H1 (cell line): ENCODE measurements around the gene XPOT. TPM values are rescaled to one million over a fixed set of nuclear protein-coding genes. Genes with fewer than 3 reads are reported as not detected.

Experiments used
- CTCF ChIA-PET: fragments of 300-600 bp; sonication (Branson Sonifier 250); formaldehyde crosslinking; loops from one replicate; lab custom pipeline; 2021; ENCODE audit not compliant: partially characterized antibody; lab: Charles Lee
- POLR2A ChIA-PET: fragments of 300-600 bp; sonication (Branson Sonifier 250); formaldehyde crosslinking; loops from one replicate; lab custom pipeline; 2021; ENCODE audit warnings: inconsistent platforms; ENCODE audit not compliant: partially characterized antibody; lab: Charles Lee
- DNase-seq, 2 experiments: peaks; one replicate each; pipeline versions ENCODE4 v3.0.0 to v3.0.0-alpha.2; 2010 to 2022; ENCODE audit warnings: low spot score in 2 of 2, low read depth in 1 of 2, mixed read lengths in 1 of 2
- FAIRE-seq: peaks from 2 replicates; lab custom pipeline; 2011; peaks lifted over from hg19 to GRCh38; lab: Jason Lieb, UNC
- H2AFZ ChIP-seq: 2 replicates; pipeline ENCODE4 v1.8.1; 2012; ENCODE audit warnings: low read length, inconsistent platforms
- H2AK5ac ChIP-seq: 2 replicates; pipeline ENCODE4 v1.6.1; 2013; ENCODE audit warnings: low read depth, low read length
- H2BK120ac ChIP-seq: replicated peaks from 2 replicates; pipeline ENCODE3; 2013; ENCODE audit warnings: low read depth, low read length, inconsistent platforms
- H2BK12ac ChIP-seq: 2 replicates; pipeline ENCODE4 v1.6.1; 2013; ENCODE audit warnings: low read depth, low read length
- H2BK15ac ChIP-seq: 2 replicates; pipeline ENCODE4 v1.6.1; 2013; ENCODE audit warnings: low read length
- H2BK20ac ChIP-seq: 2 replicates; pipeline ENCODE4 v1.6.1; 2013; ENCODE audit warnings: low read length
- H2BK5ac ChIP-seq: 2 replicates; pipeline ENCODE4 v1.6.1; 2013; ENCODE audit warnings: low read depth, low read length
- H3K14ac ChIP-seq: 2 replicates; pipeline ENCODE4 v1.6.1; 2013; ENCODE audit warnings: inconsistent platforms; ENCODE audit not compliant: insufficient read length
- H3K18ac ChIP-seq: 2 replicates; pipeline ENCODE4 v1.6.1; 2013; ENCODE audit warnings: low read length; ENCODE audit errors: extremely low read depth
- H3K23ac ChIP-seq: 2 replicates; pipeline ENCODE4 v1.6.1; 2013; ENCODE audit warnings: inconsistent platforms; ENCODE audit not compliant: insufficient read length
- H3K23me2 ChIP-seq: 2 replicates; pipeline ENCODE4 v1.6.1; 2013; ENCODE audit warnings: low read depth, low read length
- H3K27ac ChIP-seq: 2 replicates; pipeline ENCODE4 v1.6.1; 2011; ENCODE audit warnings: low read depth, low read length, inconsistent platforms
- H3K27me3 ChIP-seq, 4 experiments: replicated peaks in 1 of 4; 1 replicate in 1 of 4; 2 replicates in 3 of 4; pipeline versions ENCODE4 v1.6.1 to v1.8.1; 2011 to 2013; ENCODE audit warnings: low read length in 3 of 4, mild to moderate bottlenecking in 3 of 4, inconsistent platforms in 2 of 4, mixed read lengths in 2 of 4, moderate library complexity in 1 of 4; ENCODE audit not compliant: control insufficient read depth in 3 of 4, insufficient read depth in 3 of 4; ENCODE audit errors: extremely low read depth in 1 of 4
- H3K36me3 ChIP-seq, 4 experiments: 2 replicates each; pipeline versions ENCODE4 v1.6.1 to v1.8.1; 2011 to 2013; ENCODE audit warnings: mild to moderate bottlenecking in 4 of 4, low read length in 3 of 4, moderate library complexity in 2 of 4, control low read depth in 1 of 4, inconsistent platforms in 1 of 4; ENCODE audit not compliant: insufficient read depth in 4 of 4, control insufficient read depth in 2 of 4
- H3K4ac ChIP-seq: replicated peaks from 2 replicates; pipeline ENCODE3; 2013; ENCODE audit warnings: low read length, low read depth, mixed read lengths, inconsistent platforms; ENCODE audit not compliant: insufficient read length
- H3K4me1 ChIP-seq, 4 experiments: replicated peaks in 1 of 4; 1 replicate in 1 of 4; 2 replicates in 3 of 4; pipeline versions ENCODE4 v1.6.1 to v1.8.1; 2011 to 2013; ENCODE audit warnings: low read length in 3 of 4, inconsistent platforms in 2 of 4, mixed read lengths in 1 of 4; ENCODE audit not compliant: insufficient read depth in 4 of 4, control insufficient read depth in 3 of 4
- H3K4me2 ChIP-seq, 2 experiments: 2 replicates each; pipeline versions ENCODE4 v1.6.1 to v1.8.1; 2011 to 2013; ENCODE audit warnings: low read depth in 2 of 2, low read length in 2 of 2, control low read depth in 1 of 2, inconsistent platforms in 1 of 2, mild to moderate bottlenecking in 1 of 2; ENCODE audit not compliant: insufficient read depth in 1 of 2
- H3K4me3 ChIP-seq, 4 experiments: fragments of 200-600, 300-600 bp in 1 of 4; sonication (generic), shearing (Covaris generic), sonication (Bioruptor Twin) in 1 of 4; 2 replicates each; pipeline versions ENCODE4 v1.5.1 to v1.8.1; 2011 to 2016; ENCODE audit warnings: low read length in 4 of 4, low read depth in 3 of 4, control low read depth in 2 of 4, inconsistent platforms in 2 of 4, mild to moderate bottlenecking in 2 of 4, mixed read lengths in 1 of 4, moderate library complexity in 1 of 4; ENCODE audit not compliant: insufficient read depth in 2 of 4; ENCODE audit errors: extremely low read depth in 1 of 4
- H3K56ac ChIP-seq: replicated peaks from 2 replicates; pipeline ENCODE3; 2013; ENCODE audit warnings: low read depth, mild to moderate bottlenecking, mixed read lengths, low read length, inconsistent platforms; ENCODE audit not compliant: insufficient read length
- H3K79me1 ChIP-seq: 2 replicates; pipeline ENCODE4 v1.6.1; 2013; ENCODE audit warnings: low read depth, low read length, control low read depth
- H3K79me2 ChIP-seq, 2 experiments: 2 replicates each; pipeline versions ENCODE4 v1.6.1 to v1.8.1; 2012 to 2013; ENCODE audit warnings: low read length in 2 of 2, mild to moderate bottlenecking in 2 of 2, inconsistent platforms in 1 of 2; ENCODE audit not compliant: insufficient read depth in 2 of 2, control insufficient read depth in 1 of 2
- H3K9ac ChIP-seq, 4 experiments: replicated peaks in 1 of 4; 1 replicate in 1 of 4; 2 replicates in 3 of 4; pipeline versions ENCODE4 v1.6.1 to v1.8.1; 2011 to 2013; ENCODE audit warnings: low read depth in 3 of 4, low read length in 3 of 4, control low read depth in 2 of 4, mild to moderate bottlenecking in 2 of 4, moderate library complexity in 2 of 4, inconsistent platforms in 1 of 4; ENCODE audit errors: extremely low read depth in 1 of 4
- H3K9me3 ChIP-seq, 2 experiments: 2 replicates each; pipeline versions ENCODE4 v1.6.1 to v1.8.1; 2012 to 2013; ENCODE audit warnings: mild to moderate bottlenecking in 2 of 2, moderate library complexity in 2 of 2, control low read depth in 1 of 2, inconsistent platforms in 1 of 2, low read depth in 1 of 2, low read length in 1 of 2, mixed read lengths in 1 of 2; ENCODE audit not compliant: insufficient read depth in 2 of 2
- H4K20me1 ChIP-seq, 2 experiments: replicated peaks in 1 of 2; 2 replicates each; pipeline versions ENCODE3 to v1.8.1; 2011 to 2013; ENCODE audit warnings: inconsistent platforms in 2 of 2, low read length in 2 of 2, mild to moderate bottlenecking in 1 of 2; ENCODE audit not compliant: insufficient read depth in 2 of 2, control insufficient read depth in 1 of 2
- H4K5ac ChIP-seq: 2 replicates; pipeline ENCODE4 v1.6.1; 2013; ENCODE audit warnings: low read length, low read depth, mixed read lengths, inconsistent platforms; ENCODE audit not compliant: insufficient read length
- H4K8ac ChIP-seq: 2 replicates; pipeline ENCODE4 v1.8.0; 2013; ENCODE audit warnings: mild to moderate bottlenecking, moderate library complexity, low read length, inconsistent platforms; ENCODE audit not compliant: insufficient read depth; ENCODE audit errors: extremely low read depth
- H4K91ac ChIP-seq: replicated peaks from 2 replicates; pipeline ENCODE3; 2013; ENCODE audit warnings: low read length, mixed read lengths, inconsistent platforms; ENCODE audit not compliant: insufficient read length
- CBX5 ChIP-seq: fragments of 300-800, 300-1000 bp; sonication (generic); IDR thresholded peaks from 2 replicates; pipeline ENCODE4 v1.7.1; 2016; ENCODE audit warnings: antibody characterized with exemption, low read length, low read depth
- CHD2 ChIP-seq: IDR thresholded peaks from 2 replicates; pipeline ENCODE4 v1.6.1; 2012; ENCODE audit warnings: low read length, improper control_type of control experiment
- GABPA ChIP-seq: IDR thresholded peaks from 2 replicates; pipeline ENCODE4 v1.6.1; 2011; ENCODE audit warnings: mild to moderate bottlenecking, low read length, moderate library complexity, borderline replicate concordance; ENCODE audit not compliant: insufficient read depth
- RBBP5 ChIP-seq: IDR thresholded peaks from 2 replicates; pipeline ENCODE4 v1.7.1; 2012; ENCODE audit warnings: low read depth, mild to moderate bottlenecking, inconsistent platforms, low read length, moderate library complexity, borderline replicate concordance
- SIN3A ChIP-seq, 2 experiments: IDR thresholded peaks in 1 of 2; conservative IDR thresholded peaks in 1 of 2; 2 replicates each; pipeline ENCODE4 v1.6.1; 2011 to 2012; ENCODE audit warnings: low read length in 2 of 2, improper control_type of control experiment in 1 of 2, low read depth in 1 of 2, mild to moderate bottlenecking in 1 of 2
- TAF1 ChIP-seq: IDR thresholded peaks from 2 replicates; pipeline ENCODE4 v1.6.1; 2011; ENCODE audit warnings: mild to moderate bottlenecking, low read depth, low read length
- TEAD4 ChIP-seq: IDR thresholded peaks from 2 replicates; pipeline ENCODE4 v1.6.1; 2012; ENCODE audit warnings: low read depth, low read length, inconsistent platforms, mixed read lengths
- ZNF274 ChIP-seq: IDR thresholded peaks from 2 replicates; pipeline ENCODE4 v1.7.0; 2012; ENCODE audit warnings: low read length, borderline replicate concordance; ENCODE audit errors: extremely low read depth
- WGBS, 2 experiments: shearing (Covaris generic) in 1 of 2; methylation state at CpG; one replicate each; pipeline versions ENCODE4 v1.1.6 to v1.1.7; 2013 to 2015; ENCODE audit warnings: low lambda C conversion rate in 2 of 2, mixed read lengths in 2 of 2, inconsistent platforms in 1 of 2, low coverage in 1 of 2, missing lambda C conversion rate in 1 of 2; ENCODE audit not compliant: insufficient replicate concordance in 2 of 2, insufficient coverage in 1 of 2, insufficient read length in 1 of 2; ENCODE audit errors: extremely low coverage in 1 of 2, missing lambda C conversion rate in 1 of 2; 5-methylcytosine and 5-hydroxymethylcytosine counted together
- polyA plus RNA-seq, 7 experiments: library from polyadenylated mRNA; depleted of rRNA in 3 of 7; stranded (reverse) in 5 of 7; unstranded in 2 of 7; fragments of >200 nt in 5 of 7; fragments of 200-250 nt in 2 of 7; gene quantifications; 1 replicate in 5 of 7; 2 replicates in 1 of 7; 4 replicates in 1 of 7; pipeline versions ENCODE4 v1.2.1 to v1.2.3, GENCODE V29; 2011 to 2013; ENCODE audit warnings: missing spikeins in 2 of 7, mixed read lengths in 2 of 7
- total RNA-seq: library from RNA; stranded (reverse); fragmentation: NEBNext Ultra II Directional; extraction: Animal tissue kit (Norgen Biotek cat#: 25700); gene quantifications from 2 replicates; pipeline ENCODE4 v1.2.1, GENCODE V29; 2021

Gene XPOT
- total and polyA plus RNA-seq, 2 of the 8 experiments (the other 6 are each of a cell fraction or from before 2014, with no cell fraction given) = 38.8 to 176 TPM

GRCh38 chr12:64496839-64497400 is 92.7 kb downstream of the XPOT start:
- Histone ChIP-seq H3K4ac (no peak overlapping the region), H2AFZ (no peak overlapping the region), H3K79me2 (no peaks in the 10 kb centered on the region), H3K14ac (no peak overlapping the region), H4K8ac (no peak overlapping the region), H3K36me3 (peaks cover 2 to 59% (median 19%) of the 10 kb centered on the region in 4 experiments; a peak in 6 of 8 replicates), H2BK5ac (no peak overlapping the region), H3K56ac (no peak overlapping the region), H3K18ac (no peak overlapping the region), H4K20me1 (no peaks in the 10 kb centered on the region), H3K23ac (no peak overlapping the region), H3K27ac (no peak overlapping the region), H2BK12ac (no peak overlapping the region), H3K9me3 (no peaks in the 10 kb centered on the region), H3K79me1 (no peaks in the 10 kb centered on the region), H3K9ac (no peak overlapping the region), H2BK20ac (no peak overlapping the region), H2AK5ac (no peak overlapping the region), H2BK120ac (no peak overlapping the region), H3K4me2 (no peak overlapping the region), H4K91ac (no peak overlapping the region), H2BK15ac (no peak overlapping the region), H3K4me3 (no peak overlapping the region), H4K5ac (no peak overlapping the region), H3K23me2 (no peaks in the 10 kb centered on the region), H3K4me1 (no peaks in the 10 kb centered on the region), H3K27me3 (no peaks in the 10 kb centered on the region)
- TF ChIP-seq ZNF274 = no peak
- no peak for TF ChIP-seq CBX5
- no peak for TF ChIP-seq CHD2
- TF ChIP-seq RBBP5 = no peak
- no peak for TF ChIP-seq TEAD4
- no peak for TF ChIP-seq TAF1
- TF ChIP-seq GABPA = no peak
- no peak for TF ChIP-seq SIN3A (conservative IDR thresholded peaks at IDR 0.05 in 1 of 2, IDR thresholded peaks at IDR 0.05 in 1 of 2; ENCODE audit: low read depth in 1 of 2, low read length in 2 of 2)
- no peak for FAIRE-seq
- CTCF ChIA-PET = interaction anchor here (0.7 to 1.5 kb wide), 3 partner anchors 18 to 44 kb away, joined by 3 to 5 read pairs (median 3); no protein-coding TSS in a partner anchor
- DNase-seq = no peak
- POLR2A ChIA-PET = no interaction called here
- 96% methylated on average over 2 of the region's 2 CpGs; no CpG with 5 or more reads in 1 of the 2 experiments for WGBS, 2 experiments
